ENCODE data around the gene SZRD1. TPM values are rescaled to one million over a fixed set of nuclear protein-coding genes. Genes with fewer than 3 reads are reported as not detected.

SZRD1 gene
- total RNA-seq, 1 donor = 97.9 TPM

DNA sequence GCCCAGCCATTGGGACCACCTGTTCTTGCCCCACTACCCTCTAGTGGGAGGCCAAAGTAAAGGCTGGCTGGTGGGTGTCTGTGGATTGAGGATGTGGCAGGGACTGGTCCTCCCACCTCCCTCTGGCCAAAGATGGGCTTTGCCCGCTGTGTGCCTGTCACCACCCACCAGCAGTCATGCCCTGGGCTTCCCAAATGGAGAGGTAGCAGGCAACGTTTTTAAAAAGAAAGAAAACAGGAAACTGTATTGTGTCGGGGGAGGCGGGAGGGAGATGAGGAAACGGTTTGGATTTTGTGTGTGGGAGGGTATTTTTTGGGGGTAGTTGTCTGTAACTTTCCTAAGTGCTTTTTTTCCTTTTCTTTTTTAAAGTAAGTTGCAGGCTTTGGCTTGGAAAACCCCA, 30.1 kb downstream of the SZRD1 start:
- no peak for DNase-seq (ENCODE audit: low read depth)
- no peak overlapping the region for H3K4me3 ChIP-seq (ENCODE audit: low read depth, low read length)
- TF ChIP-seq, protein P1, sequence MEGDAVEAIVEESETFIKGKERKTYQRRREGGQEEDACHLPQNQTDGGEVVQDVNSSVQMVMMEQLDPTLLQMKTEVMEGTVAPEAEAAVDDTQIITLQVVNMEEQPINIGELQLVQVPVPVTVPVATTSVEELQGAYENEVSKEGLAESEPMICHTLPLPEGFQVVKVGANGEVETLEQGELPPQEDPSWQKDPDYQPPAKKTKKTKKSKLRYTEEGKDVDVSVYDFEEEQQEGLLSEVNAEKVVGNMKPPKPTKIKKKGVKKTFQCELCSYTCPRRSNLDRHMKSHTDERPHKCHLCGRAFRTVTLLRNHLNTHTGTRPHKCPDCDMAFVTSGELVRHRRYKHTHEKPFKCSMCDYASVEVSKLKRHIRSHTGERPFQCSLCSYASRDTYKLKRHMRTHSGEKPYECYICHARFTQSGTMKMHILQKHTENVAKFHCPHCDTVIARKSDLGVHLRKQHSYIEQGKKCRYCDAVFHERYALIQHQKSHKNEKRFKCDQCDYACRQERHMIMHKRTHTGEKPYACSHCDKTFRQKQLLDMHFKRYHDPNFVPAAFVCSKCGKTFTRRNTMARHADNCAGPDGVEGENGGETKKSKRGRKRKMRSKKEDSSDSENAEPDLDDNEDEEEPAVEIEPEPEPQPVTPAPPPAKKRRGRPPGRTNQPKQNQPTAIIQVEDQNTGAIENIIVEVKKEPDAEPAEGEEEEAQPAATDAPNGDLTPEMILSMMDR (IDR thresholded peaks at IDR 0.05; ENCODE audit: insufficient read depth, low read length) = no peak

DNA sequence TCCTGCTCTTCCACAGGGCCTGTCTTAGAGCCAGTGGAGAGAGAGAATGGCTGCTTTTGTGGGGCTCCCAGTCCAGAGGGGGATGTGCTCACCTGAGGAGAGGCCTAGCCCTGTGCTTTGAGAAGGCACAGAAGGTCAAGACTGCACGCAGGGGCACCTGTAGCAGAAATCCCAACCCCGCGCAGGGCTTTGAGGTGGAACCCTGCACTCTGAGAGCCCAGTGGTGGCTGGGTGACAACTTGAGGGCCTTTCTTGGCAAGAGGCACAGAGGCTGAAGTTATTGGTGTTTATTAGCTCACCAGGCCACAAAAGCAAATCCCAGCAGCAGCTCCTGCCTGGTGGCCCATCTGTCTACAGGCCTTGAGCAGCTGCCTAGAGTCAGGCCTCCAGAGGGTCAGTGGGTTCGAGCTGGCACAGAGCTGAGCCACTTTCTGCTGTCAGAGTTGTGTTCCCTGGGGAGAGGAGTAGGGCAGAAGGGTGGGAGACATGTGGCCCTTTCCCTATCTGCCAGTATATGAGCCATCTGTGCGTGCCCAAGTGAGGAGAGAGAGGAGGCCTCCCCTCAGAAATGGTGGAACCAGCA, 31.4 kb downstream of the SZRD1 start:
- no peak for DNase-seq (ENCODE audit: low read depth)
- TF ChIP-seq, protein P1 (IDR thresholded peaks at IDR 0.05; ENCODE audit: insufficient read depth, low read length) = no peak
- H3K4me3 ChIP-seq (ENCODE audit: low read depth, low read length) = no peak overlapping the region

DNA sequence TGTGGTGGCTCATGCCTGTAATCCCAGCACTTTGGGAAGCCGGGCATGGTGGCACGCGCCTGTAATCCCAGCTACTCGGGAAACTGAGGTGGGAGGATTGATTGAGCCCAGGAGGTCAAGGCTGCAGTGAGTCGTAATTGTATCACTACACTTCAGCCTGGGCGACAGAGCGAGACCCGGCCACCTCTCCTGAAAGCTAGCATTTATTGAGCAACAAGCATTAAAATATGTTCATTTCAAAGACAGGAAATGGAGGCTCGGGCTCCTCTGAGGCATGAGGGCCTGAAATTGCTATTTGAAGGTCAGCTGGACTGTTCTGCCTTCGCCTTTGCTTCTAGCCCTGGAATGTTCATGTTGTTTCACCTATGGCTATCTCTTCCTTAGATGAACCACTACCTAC, 35.7 kb downstream of the SZRD1 start:
- TF ChIP-seq, protein P1 (IDR thresholded peaks at IDR 0.05; ENCODE audit: insufficient read depth, low read length) = no peak
- H3K4me3 ChIP-seq (ENCODE audit: low read depth, low read length) = no peak overlapping the region
- DNase-seq (ENCODE audit: low read depth) = no peak

DNA sequence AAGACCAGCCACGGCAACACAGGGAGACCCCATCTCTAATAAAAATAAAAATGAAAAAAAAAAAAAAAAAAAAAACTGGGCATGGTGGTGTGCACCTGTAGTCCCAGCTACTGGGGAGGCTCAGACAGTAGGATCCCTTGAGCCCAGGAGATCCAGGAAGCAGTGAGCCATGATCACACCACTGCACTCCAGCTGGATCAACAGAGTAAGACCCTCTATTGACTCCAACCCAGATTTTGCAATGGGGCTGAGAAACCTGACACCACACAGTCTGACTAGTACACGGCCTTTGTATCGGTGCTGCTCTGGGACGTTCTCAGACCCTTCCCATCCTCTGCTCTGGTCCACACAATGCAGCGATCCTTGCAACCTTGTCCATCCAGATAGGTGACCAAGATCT, 38.4 kb downstream of the SZRD1 start:
- DNase-seq (ENCODE audit: low read depth) = no peak
- TF ChIP-seq, protein P1 (IDR thresholded peaks at IDR 0.05; ENCODE audit: insufficient read depth, low read length) = no peak
- no peak overlapping the region for H3K4me3 ChIP-seq (ENCODE audit: low read depth, low read length)

DNA sequence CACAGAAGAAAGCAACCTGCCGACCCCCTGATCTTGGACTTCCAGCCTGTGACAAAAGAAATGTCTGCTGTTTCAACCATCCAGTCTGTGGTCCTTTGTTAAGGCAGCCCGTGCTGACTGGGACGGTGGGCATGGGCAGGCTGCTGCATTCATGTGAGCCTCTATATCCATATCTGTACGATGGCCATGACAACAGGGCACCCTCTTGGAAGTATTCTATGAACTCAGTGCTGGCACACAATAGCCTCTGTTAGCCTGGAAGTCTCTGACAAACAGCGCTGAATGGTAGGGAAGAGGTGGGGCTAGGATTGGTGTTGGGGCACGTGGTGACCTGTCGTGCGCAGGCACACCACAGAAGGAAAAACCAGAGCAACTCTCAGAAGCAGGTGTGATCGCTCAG, 39.8 kb downstream of the SZRD1 start:
- H3K4me3 ChIP-seq (ENCODE audit: low read depth, low read length) = no peak overlapping the region
- TF ChIP-seq, protein P1 (IDR thresholded peaks at IDR 0.05; ENCODE audit: insufficient read depth, low read length) = no peak
- DNase-seq (ENCODE audit: low read depth) = no peak

DNA sequence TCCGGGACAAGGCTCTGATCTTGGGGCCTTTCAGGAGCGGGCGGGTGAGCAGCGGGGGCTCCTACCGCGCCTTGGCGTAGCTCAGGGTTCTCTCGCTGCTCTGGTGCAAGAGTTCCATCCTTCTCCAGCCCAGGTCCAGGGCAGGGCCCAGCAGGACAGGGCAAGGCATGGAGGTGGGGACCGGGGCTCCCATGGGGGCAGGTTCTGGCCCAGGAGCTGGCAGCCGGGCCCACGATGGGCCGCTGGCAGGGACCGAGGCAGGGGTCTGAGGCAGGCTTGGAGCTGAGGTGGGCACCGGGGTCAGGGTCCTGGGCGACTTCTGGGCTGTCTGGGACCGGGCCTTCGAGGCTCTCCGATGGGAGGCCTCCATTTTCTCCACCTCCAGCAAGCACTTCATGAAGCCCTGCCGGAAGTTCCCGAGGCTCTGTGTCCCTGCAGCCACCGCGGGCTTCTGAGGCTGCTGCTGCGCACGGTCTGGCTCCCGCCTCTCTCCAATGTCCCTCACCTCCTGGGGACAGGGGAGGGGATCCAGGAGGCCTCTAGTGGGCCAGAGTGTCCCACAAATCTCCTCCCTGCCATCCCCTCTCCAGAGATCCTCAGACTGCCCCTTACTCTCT, 42.6 kb downstream of the SZRD1 start:
- TF ChIP-seq, protein P1 (IDR thresholded peaks at IDR 0.05; ENCODE audit: insufficient read depth, low read length) = no peak
- DNase-seq (ENCODE audit: low read depth) = no peak
- H3K4me3 ChIP-seq (ENCODE audit: low read depth, low read length) = no peak overlapping the region

DNA sequence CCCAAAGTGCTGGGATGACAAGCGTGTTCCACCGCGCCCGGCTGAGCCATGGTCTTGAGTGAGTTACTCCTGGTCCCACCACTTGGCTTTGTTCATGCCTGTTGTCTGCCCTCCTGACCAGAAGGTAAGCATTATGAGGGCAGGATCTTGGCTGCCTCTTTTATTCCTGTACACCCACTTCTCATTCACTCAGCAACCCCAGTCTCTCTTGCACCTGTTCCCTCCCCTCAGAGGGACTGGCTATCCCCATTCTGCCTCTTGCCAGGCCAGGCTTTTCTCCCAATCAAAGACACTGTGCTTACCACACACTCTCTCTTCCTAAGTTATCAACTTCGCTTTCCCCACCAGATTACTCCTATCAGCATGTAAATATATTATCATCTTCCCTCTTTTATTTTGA, 43.8 kb downstream of the SZRD1 start:
- TF ChIP-seq, protein P1 (IDR thresholded peaks at IDR 0.05; ENCODE audit: insufficient read depth, low read length) = no peak
- DNase-seq (ENCODE audit: low read depth) = no peak
- H3K4me3 ChIP-seq (ENCODE audit: low read depth, low read length) = no peak overlapping the region
